GM23338 (cell line): ENCODE measurements around the gene PHF21A. TPM values are rescaled to one million over a fixed set of nuclear protein-coding genes. Genes with fewer than 3 reads are reported as not detected.

Source experiments
- ATAC-seq: fragments of 200-7000 bp; cut with Tn5 transposase; 3 replicates; pipeline ENCODE4 v1.9.1; 2020
- DNase-seq: peaks from one replicate; pipeline ENCODE4 v3.0.0-alpha.2; 2015; ENCODE audit warnings: low spot score
- H2AFZ ChIP-seq: fragments of 200-600 bp; sonication (generic); 2 replicates; pipeline ENCODE4 v1.8.0; 2016; ENCODE audit warnings: antibody characterized with exemption, mild to moderate bottlenecking, moderate library complexity
- H3F3A ChIP-seq: fragments of 200-600 bp; sonication (generic); replicated peaks from 2 replicates; pipeline ENCODE4 v1.8.0; 2017; ENCODE audit warnings: antibody characterized with exemption, mixed run types, low read depth
- H3K27ac ChIP-seq: fragments of 200-600 bp; sonication (generic); 2 replicates; pipeline ENCODE4 v1.6.1; 2016; ENCODE audit warnings: low read depth
- H3K27me3 ChIP-seq: fragments of 200-600 bp; sonication (generic); 2 replicates; pipeline ENCODE4 v1.8.0; 2016; ENCODE audit warnings: mild to moderate bottlenecking, mixed run types, moderate library complexity; ENCODE audit not compliant: insufficient read depth
- H3K36me3 ChIP-seq: fragments of 200-600 bp; sonication (generic); 2 replicates; pipeline ENCODE4 v1.8.0; 2016; ENCODE audit warnings: mild to moderate bottlenecking; ENCODE audit not compliant: insufficient read depth
- H3K4me1 ChIP-seq: fragments of 200-600 bp; sonication (generic); 2 replicates; pipeline ENCODE4 v1.8.0; 2016; ENCODE audit warnings: mild to moderate bottlenecking, moderate library complexity; ENCODE audit not compliant: insufficient read depth
- H3K4me2 ChIP-seq: fragments of 200-600 bp; sonication (generic); 2 replicates; pipeline ENCODE4 v1.7.1; 2017; ENCODE audit warnings: mixed run types
- H3K4me3 ChIP-seq: fragments of 200-600 bp; sonication (generic); 2 replicates; pipeline ENCODE4 v1.6.1; 2016; ENCODE audit warnings: mixed run types
- H3K79me2 ChIP-seq: fragments of 200-600 bp; sonication (generic); replicated peaks from 2 replicates; pipeline ENCODE4 v1.8.0; 2017; ENCODE audit warnings: mild to moderate bottlenecking; ENCODE audit not compliant: insufficient read depth
- H3K9me2 ChIP-seq: fragments of 200-600 bp; sonication (generic); 2 replicates; pipeline ENCODE4 v1.8.0; 2017; ENCODE audit not compliant: insufficient read depth
- H4K20me1 ChIP-seq: fragments of 200-600 bp; sonication (generic); replicated peaks from 2 replicates; pipeline ENCODE4 v1.8.0; 2017; ENCODE audit warnings: mild to moderate bottlenecking; ENCODE audit not compliant: insufficient read depth
- H3K27ac Mint-ChIP-seq: 2 replicates; pipeline ENCODE4 v1.8.0; 2020; ENCODE audit warnings: inconsistent platforms, mild to moderate bottlenecking, moderate library complexity, mixed read lengths
- H3K27me3 Mint-ChIP-seq: 3 replicates; pipeline ENCODE4 v1.8.0; 2022; ENCODE audit warnings: low read depth, mild to moderate bottlenecking, moderate library complexity, mixed read lengths, inconsistent platforms; ENCODE audit not compliant: insufficient read depth, poor library complexity
- H3K36me3 Mint-ChIP-seq: 3 replicates; pipeline ENCODE4 v1.8.0; 2021; ENCODE audit warnings: low read depth, mild to moderate bottlenecking, inconsistent platforms, moderate library complexity, mixed read lengths
- H3K4me1 Mint-ChIP-seq: 3 replicates; pipeline ENCODE4 v1.8.0; 2020; ENCODE audit warnings: mild to moderate bottlenecking, inconsistent platforms, mixed read lengths
- H3K4me3 Mint-ChIP-seq: 3 replicates; pipeline ENCODE4 v1.8.0; 2021; ENCODE audit warnings: moderate library complexity, mild to moderate bottlenecking, inconsistent platforms, mixed read lengths
- H3K9me3 Mint-ChIP-seq: 3 replicates; pipeline ENCODE4 v1.8.0; 2020; ENCODE audit warnings: moderate library complexity, mild to moderate bottlenecking, inconsistent platforms, mixed read lengths
- CTCF ChIP-seq, 2 experiments: fragments of 200-600 bp in 1 of 2; sonication (generic) in 1 of 2; conservative IDR thresholded peaks; 2 replicates each; pipeline versions ENCODE4 v1.5.1 to v1.6.1; 2016 to 2017; ENCODE audit warnings: antibody characterized with exemption in 2 of 2, low read depth in 2 of 2, mild to moderate bottlenecking in 2 of 2, moderate library complexity in 1 of 2
- ETS1 ChIP-seq: IDR thresholded peaks from 2 replicates; pipeline ENCODE4 v1.6.1; 2016; ENCODE audit warnings: antibody characterized with exemption
- EZH2 ChIP-seq: fragments of 200-600 bp; sonication (generic); IDR thresholded peaks from one replicate; pipeline ENCODE4 v1.8.0; 2017; ENCODE audit warnings: antibody characterized with exemption, mild to moderate bottlenecking, low read depth; ENCODE audit not compliant: unreplicated experiment
- EZH2phosphoT487 ChIP-seq: fragments of 200-600 bp; sonication (generic); IDR thresholded peaks from one replicate; pipeline ENCODE4 v1.8.1; 2018; ENCODE audit warnings: antibody characterized with exemption; ENCODE audit not compliant: unreplicated experiment
- NANOG ChIP-seq: IDR thresholded peaks from 2 replicates; pipeline ENCODE4 v1.6.1; 2016; ENCODE audit warnings: antibody characterized with exemption, borderline replicate concordance
- POLR2AphosphoS5 ChIP-seq: IDR thresholded peaks from 2 replicates; pipeline ENCODE4 v1.6.1; 2016; ENCODE audit warnings: antibody characterized with exemption, low read depth
- REST ChIP-seq: IDR thresholded peaks from one replicate; pipeline ENCODE4 v1.6.1; 2018; ENCODE audit warnings: antibody characterized with exemption; ENCODE audit not compliant: unreplicated experiment
- STAT1 ChIP-seq: IDR thresholded peaks from one replicate; pipeline ENCODE4 v1.6.1; 2016; ENCODE audit warnings: antibody characterized with exemption; ENCODE audit not compliant: unreplicated experiment
- ZNF114 ChIP-seq: fragments of 250-450 bp; sonication (Bioruptor Pico); IDR thresholded peaks from 2 replicates; pipeline ENCODE4 v1.5.0; 2020; ENCODE audit warnings: mild to moderate bottlenecking, moderate library complexity
- ZNF331 ChIP-seq: fragments of 250-450 bp; sonication (Bioruptor Pico); IDR thresholded peaks from 2 replicates; pipeline ENCODE4 v1.5.0; 2020; ENCODE audit warnings: low read depth, mild to moderate bottlenecking, moderate library complexity
- polyA plus RNA-seq: library from polyadenylated mRNA; unstranded; fragments of >200 nt; fragmentation: Nextera tagmentation; extraction: Ambion mirVana; gene quantifications from 2 replicates; pipeline ENCODE4 v1.2.1, GENCODE V29; 2016
- total RNA-seq: library from RNA; depleted of rRNA; stranded (reverse); fragments of >200 nt; shearing (Covaris generic); gene quantifications from 2 replicates; pipeline ENCODE4 v1.2.3, GENCODE V29; 2014

The PHF21A gene
- total and polyA plus RNA-seq, 2 experiments from 2014 or later = 21.7 to 23.6 TPM

GRCh38 chr11:46063138-46063537, 58.1 kb downstream of the PHF21A start:
- Mint-ChIP-seq H3K4me3 (no peak overlapping the region; the same call in 2 of the 3 replicates), H3K27ac (no peak overlapping the region), H3K9me3 (no peaks in the 10 kb centered on the region; the same call in 2 of the 3 replicates), H3K4me1 (peaks cover 25% of the 10 kb centered on the region), H3K36me3 (peaks cover 11% of the 10 kb centered on the region; the same call in 2 of the 3 replicates), H3K27me3 (no peaks in the 10 kb centered on the region)
- Histone ChIP-seq H3K4me2 (no peak overlapping the region), H3K36me3 (no peaks in the 10 kb centered on the region), H3K9me2 (no peaks in the 10 kb centered on the region), H3K27me3 (no peaks in the 10 kb centered on the region), H3K4me1 (peaks cover 20% of the 10 kb centered on the region), H4K20me1 (no peaks in the 10 kb centered on the region), H3F3A (no peaks in the 10 kb centered on the region), H3K4me3 (no peak overlapping the region), H2AFZ (no peak overlapping the region), H3K27ac (no peak overlapping the region), H3K79me2 (no peaks in the 10 kb centered on the region)
- DNase-seq (no peak), ATAC-seq (no peak)
- TF ChIP-seq ZNF114 (CRISPR knock-in tag) (no peak), ETS1 (no peak), STAT1 (no peak), EZH2phosphoT487 (no peak)

- Mint-ChIP-seq H3K4me1 (peaks cover 43% of the 10 kb centered on the region), H3K4me3 (no peak overlapping the region), H3K27ac (no peak overlapping the region), H3K36me3 (peaks cover 11% of the 10 kb centered on the region; the same call in 2 of the 3 replicates), H3K9me3 (no peaks in the 10 kb centered on the region; the same call in 2 of the 3 replicates), H3K27me3 (no peaks in the 10 kb centered on the region)
- Histone ChIP-seq H4K20me1 (no peaks in the 10 kb centered on the region), H3K4me2 (no peak overlapping the region), H3K79me2 (no peaks in the 10 kb centered on the region), H3K27ac (no peak overlapping the region), H3K4me3 (no peak overlapping the region), H3K9me2 (no peaks in the 10 kb centered on the region), H2AFZ (no peak overlapping the region), H3F3A (no peaks in the 10 kb centered on the region), H3K36me3 (no peaks in the 10 kb centered on the region), H3K4me1 (peaks cover 24% of the 10 kb centered on the region), H3K27me3 (no peaks in the 10 kb centered on the region)
- no peak for TF ChIP-seq EZH2
- no peak for TF ChIP-seq ZNF331 (CRISPR knock-in tag)
- TF ChIP-seq NANOG = no peak
- no peak for TF ChIP-seq POLR2AphosphoS5
- no peak for TF ChIP-seq EZH2phosphoT487
- TF ChIP-seq REST = no peak
- no peak for TF ChIP-seq CTCF (conservative IDR thresholded peaks at IDR 0.05; ENCODE audit: low read depth in 2 of 2)
- no peak for TF ChIP-seq ZNF114 (CRISPR knock-in tag)
- TF ChIP-seq ETS1 = no peak
- DNase-seq = no peak
- ATAC-seq = no peak
Measured at GRCh38 chr11:46060013-46060412, 61.2 kb downstream of the PHF21A start.
